RWPE1 (cell line): ENCODE data around the gene ISL2.

Experiments
- CTCF ChIA-PET: fragments of 350-600 bp; sonication (Branson Sonifier 250); formaldehyde crosslinking; extraction: SDS; loops from one replicate; lab custom pipeline; 2021; lab: Yijun Ruan, JAX
- POLR2A ChIA-PET: fragments of 400-600 bp; formaldehyde crosslinking; extraction: SDS; loops from one replicate; lab custom pipeline; 2020; ENCODE audit warnings: antibody characterized with exemption; ENCODE audit not compliant: low non-redundant PET; lab: Yijun Ruan, JAX
- DNase-seq: peaks from one replicate; pipeline ENCODE4 v3.0.0; 2012; ENCODE audit warnings: low spot score
- H3K27ac ChIP-seq: fragments of 450-650 bp; 2 replicates; pipeline ENCODE4 v1.5.1; 2017
- CTCF ChIP-seq: fragments of 450-650 bp; conservative IDR thresholded peaks from 2 replicates; pipeline ENCODE4 v1.5.1; 2017; ENCODE audit warnings: low read depth, mild to moderate bottlenecking

ISL2 gene

GRCh38 chr15:76333309-76333708 lies 3.3 kb upstream of the ISL2 start:
- POLR2A ChIA-PET = no interaction called here
- CTCF ChIA-PET = no interaction called here
- TF ChIP-seq CTCF = no peak
- no peak for DNase-seq
- no peak overlapping the region for H3K27ac ChIP-seq

- TF ChIP-seq CTCF = no peak
- ChIA-PET POLR2A (no interaction called here), CTCF (interaction anchor here (0.6 to 0.7 kb wide), 4 partner anchors 11 to 543 kb away, joined by 3 to 5 read pairs (median 4); no protein-coding TSS in a partner anchor)
- H3K27ac ChIP-seq = no peak overlapping the region
- peak; percentile 27 for DNase-seq
Observed at GRCh38 chr15:76333720-76334437, 2.7 kb upstream of the ISL2 start.

- DNase-seq = no peak
- peak overlapping the region; percentile 86 for H3K27ac ChIP-seq
- POLR2A ChIA-PET = interaction anchor here (1.9 kb wide), 1 partner anchor 24 kb away, joined by 9 read pairs; the partner anchor contains the start of gene ETFA
- CTCF ChIA-PET = interaction anchor here (0.6 to 0.7 kb wide), 4 partner anchors 10 to 543 kb away, joined by 3 to 5 read pairs (median 4); no protein-coding TSS in a partner anchor
- no peak for TF ChIP-seq CTCF
Observed at GRCh38 chr15:76334438-76335306, 1.9 kb upstream of the ISL2 start.

DNA sequence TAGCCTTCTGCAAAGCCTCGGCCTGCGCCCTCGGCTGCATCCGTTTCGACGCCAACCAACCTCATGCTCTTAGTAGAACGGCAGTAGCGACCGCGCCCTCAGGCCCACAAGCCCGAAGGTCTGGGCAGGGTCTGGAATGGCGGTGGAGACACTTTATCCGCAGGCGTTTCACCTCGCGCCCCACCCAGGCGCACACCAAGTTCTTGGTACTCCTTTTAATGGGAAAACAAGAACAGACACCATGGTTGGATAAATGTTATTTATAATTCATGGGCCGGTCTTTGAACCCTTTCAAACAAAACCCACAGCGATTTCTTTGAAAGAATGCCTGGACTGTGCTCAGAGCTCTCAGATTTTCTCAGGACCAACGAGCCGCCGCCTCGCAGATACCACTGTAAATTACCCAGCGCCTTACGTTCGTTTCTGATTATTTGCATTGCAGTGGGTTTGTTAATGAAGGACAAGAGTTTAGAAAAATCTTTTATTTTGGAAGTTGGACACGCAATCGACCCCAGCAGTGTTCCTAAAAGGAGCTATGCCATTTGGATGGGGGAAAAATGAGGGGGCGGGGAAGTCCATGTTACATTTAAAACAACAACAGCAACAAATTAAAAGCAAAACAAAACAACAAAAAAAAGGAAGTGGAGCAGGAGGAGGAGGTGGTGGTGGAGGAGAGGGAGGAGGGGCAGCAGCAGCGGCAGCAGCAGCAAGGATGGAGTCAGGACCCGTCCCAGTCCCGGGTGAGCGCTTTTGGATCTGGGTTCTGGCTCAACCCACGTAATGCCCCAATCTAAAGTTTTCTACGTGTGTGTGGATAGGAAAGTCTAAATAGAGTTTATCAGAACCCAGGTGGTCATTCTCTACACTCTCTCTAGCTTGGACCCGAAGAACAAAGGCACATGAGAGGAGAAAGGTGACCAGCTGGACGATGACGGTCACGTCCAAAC lies 993 bp upstream of the ISL2 start:
- DNase-seq = peak; percentile 48
- ChIA-PET CTCF (interaction anchor here (0.6 to 1.0 kb wide), 4 partner anchors 12 to 698 kb away, joined by 3 to 4 read pairs (median 3); no protein-coding TSS in a partner anchor), POLR2A (interaction anchor here (0.7 to 1.9 kb wide), 3 partner anchors 23 to 1207 kb away, joined by 4 to 9 read pairs (median 4); partner anchors contain the start of gene ETFA)
- H3K27ac ChIP-seq = peak overlapping the region; percentile 86
- no peak for TF ChIP-seq CTCF

GRCh38 chr15:76337059-76337695 lies 604 bp downstream of the ISL2 start:
- TF ChIP-seq CTCF = no peak
- peak overlapping the region; percentile 86 for H3K27ac ChIP-seq
- POLR2A ChIA-PET = interaction anchor here (0.6 to 1.9 kb wide), 3 partner anchors 13 to 467 kb away, joined by 3 to 9 read pairs (median 3); partner anchors contain the start of gene ETFA

More at GRCh38 chr15:76337059-76337695, 604 bp downstream of the ISL2 start:
- DNase-seq = peak; percentile 68
- CTCF ChIA-PET = interaction anchor here (1.0 kb wide), 1 partner anchor 10 kb away, joined by 3 read pairs; no protein-coding TSS in a partner anchor
